Fibroblast of mammary gland (primary cell): ENCODE results near the gene IGF2BP2.
A peak's percentile ranks its signal among the peaks of the same experiment; 100 is the strongest.

ENCODE experiments used
- DNase-seq: peaks from one replicate; pipeline ENCODE4 v3.0.0-alpha.2; 2010; ENCODE audit warnings: low read depth
- H3K4me3 ChIP-seq: 2 replicates; pipeline ENCODE4 v1.5.1; 2011; ENCODE audit warnings: low read depth, mild to moderate bottlenecking, low read length, moderate library complexity; ENCODE audit not compliant: control insufficient read depth
- CTCF ChIP-seq: conservative IDR thresholded peaks from 2 replicates; pipeline ENCODE4 v1.5.1; 2011; ENCODE audit warnings: low read depth, low read length, inconsistent platforms; ENCODE audit not compliant: control insufficient read depth, insufficient read depth

The IGF2BP2 gene

GRCh38 chr3:185637388-185637787 lies 187.5 kb downstream of the IGF2BP2 start:
- no peak for TF ChIP-seq CTCF
- DNase-seq, result no peak
- no peak overlapping the region for H3K4me3 ChIP-seq

- no peak for TF ChIP-seq CTCF
- DNase-seq, result no peak
- no peak overlapping the region for H3K4me3 ChIP-seq
Measured at GRCh38 chr3:185632996-185633395, 191.8 kb downstream of the IGF2BP2 start.

- no peak for TF ChIP-seq CTCF
- peak; percentile 18 for DNase-seq
- no peak overlapping the region for H3K4me3 ChIP-seq
Measured at GRCh38 chr3:185631508-185632206, 193.2 kb downstream of the IGF2BP2 start.

GRCh38 chr3:185631108-185631507 lies 193.7 kb downstream of the IGF2BP2 start:
- no peak for TF ChIP-seq CTCF
- DNase-seq, result peak; percentile 21
- H3K4me3 ChIP-seq, result no peak overlapping the region

GRCh38 chr3:185630182-185630622 lies 194.6 kb downstream of the IGF2BP2 start:
- no peak for TF ChIP-seq CTCF
- no peak overlapping the region for H3K4me3 ChIP-seq
- DNase-seq, result peak; percentile 77

- H3K4me3 ChIP-seq, result no peak overlapping the region
- no peak for DNase-seq
Measured at GRCh38 chr3:185629554-185630181, 195.2 kb downstream of the IGF2BP2 start.

More at GRCh38 chr3:185629554-185630181, 195.2 kb downstream of the IGF2BP2 start:
- no peak for TF ChIP-seq CTCF
